HG03196 (cell line): ENCODE data around the gene AFF2.

Experiments
- ATAC-seq: cut with Tn5 transposase; IDR thresholded peaks from one replicate; pipeline ENCODE4 v1.9.1; 2021; ENCODE audit not compliant: unreplicated experiment

The AFF2 gene

GRCh38 chrX:148991502-148991901 is 491.1 kb downstream of the AFF2 start:
- ATAC-seq = no peak

GRCh38 chrX:148995661-148996060 is 495.2 kb downstream of the AFF2 start:
- ATAC-seq = no peak

- ATAC-seq = no peak
Measured at GRCh38 chrX:149002320-149002719, 501.9 kb downstream of the AFF2 start.

- no peak for ATAC-seq
Measured at GRCh38 chrX:149003863-149004660, 503.6 kb downstream of the AFF2 start.

GRCh38 chrX:149004936-149005335 is 504.5 kb downstream of the AFF2 start:
- no peak for ATAC-seq

GRCh38 chrX:149006235-149006634 is 505.8 kb downstream of the AFF2 start:
- no peak for ATAC-seq

- no peak for ATAC-seq
Measured at GRCh38 chrX:149007423-149007822, 507.0 kb downstream of the AFF2 start.

GRCh38 chrX:149010013-149010852 is 509.8 kb downstream of the AFF2 start:
- ATAC-seq = no peak

GRCh38 chrX:149010853-149011224 is 510.4 kb downstream of the AFF2 start:
- ATAC-seq = no peak

GRCh38 chrX:149013081-149013480 is 512.7 kb downstream of the AFF2 start:
- ATAC-seq = no peak

- ATAC-seq = no peak
Measured at GRCh38 chrX:149021159-149021558, 520.7 kb downstream of the AFF2 start.

- ATAC-seq = no peak
Measured at GRCh38 chrX:149022485-149022884, 522.1 kb downstream of the AFF2 start.

- no peak for ATAC-seq
Measured at GRCh38 chrX:149032449-149032848, 532.0 kb downstream of the AFF2 start.

- no peak for ATAC-seq
Measured at GRCh38 chrX:149036086-149036485, 535.7 kb downstream of the AFF2 start.

- no peak for ATAC-seq
Measured at GRCh38 chrX:149037281-149037870, 537.0 kb downstream of the AFF2 start.

GRCh38 chrX:149039057-149039456 is 538.6 kb downstream of the AFF2 start:
- no peak for ATAC-seq

GRCh38 chrX:149040873-149041535 is 540.6 kb downstream of the AFF2 start:
- ATAC-seq = peak; percentile 67

GRCh38 chrX:149043401-149043800 is 543.0 kb downstream of the AFF2 start:
- no peak for ATAC-seq

GRCh38 chrX:149044471-149044870 is 544.1 kb downstream of the AFF2 start:
- no peak for ATAC-seq

- ATAC-seq = no peak
Measured at GRCh38 chrX:149045645-149046210, 545.3 kb downstream of the AFF2 start.
